MCF 10A (cell line): ENCODE results near the gene AGXT. TPM values are rescaled to one million over a fixed set of nuclear protein-coding genes. Genes with fewer than 3 reads are reported as not detected.

Source experiments
- BruUV-seq: library from RNA; stranded (reverse); fragments of 400-500 nt; replicated peaks from 2 replicates; lab custom pipeline; 2021; lab: Mats Ljungman, UMichigan
- CTCF ChIA-PET: fragments of 300-600 bp; sonication (Branson Sonifier 250); formaldehyde crosslinking; extraction: SDS; loops from one replicate; lab custom pipeline; 2021; ENCODE audit warnings: antibody characterized with exemption, inconsistent platforms; lab: Yijun Ruan, JAX
- POLR2A ChIA-PET: fragments of 300-600, 350-650 bp; sonication (Branson Sonifier 250); formaldehyde crosslinking; extraction: SDS; loops from one replicate; lab custom pipeline; 2020; ENCODE audit warnings: antibody characterized with exemption, inconsistent platforms; lab: Yijun Ruan, JAX
- DNase-seq: peaks from one replicate; pipeline ENCODE4 v3.0.0-alpha.2; 2018; ENCODE audit not compliant: unreplicated experiment
- H3K27ac Mint-ChIP-seq: one replicate; pipeline ENCODE4 v1.8.0; 2022; ENCODE audit warnings: mild to moderate bottlenecking, low read depth, mixed read lengths; ENCODE audit not compliant: unreplicated experiment
- H3K27me3 Mint-ChIP-seq: one replicate; pipeline ENCODE4 v1.8.0; 2022; ENCODE audit warnings: mixed read lengths; ENCODE audit not compliant: insufficient read depth, unreplicated experiment
- H3K36me3 Mint-ChIP-seq: one replicate; pipeline ENCODE4 v1.8.0; 2022; ENCODE audit warnings: mild to moderate bottlenecking, moderate library complexity, mixed read lengths; ENCODE audit not compliant: insufficient read depth, unreplicated experiment
- H3K4me1 Mint-ChIP-seq: one replicate; pipeline ENCODE4 v1.8.0; 2022; ENCODE audit warnings: mixed read lengths; ENCODE audit not compliant: insufficient read depth, unreplicated experiment
- H3K4me3 Mint-ChIP-seq: one replicate; pipeline ENCODE4 v1.8.0; 2022; ENCODE audit warnings: mild to moderate bottlenecking, moderate library complexity, mixed read lengths; ENCODE audit not compliant: unreplicated experiment
- H3K9me3 Mint-ChIP-seq: one replicate; pipeline ENCODE4 v1.8.0; 2022; ENCODE audit warnings: mixed read lengths; ENCODE audit not compliant: unreplicated experiment
- CTCF ChIP-seq: fragments of 200-600 bp; IDR thresholded peaks from one replicate; pipeline ENCODE4 v1.8.0; 2022; ENCODE audit warnings: antibody characterized with exemption, mild to moderate bottlenecking; ENCODE audit not compliant: unreplicated experiment
- intact Hi-C: fragments of 100-400 bp; cut with micrococcal nuclease; formaldehyde crosslinking; loops from 2 replicates; pipeline ENCODE4 v1.14.1; 2022
- total RNA-seq: library from RNA; stranded (reverse); gene quantifications from 2 replicates; pipeline ENCODE4 v1.2.3, GENCODE V29; 2022

AGXT gene
- total RNA-seq, 1 experiment from 2014 or later = not detected

DNA sequence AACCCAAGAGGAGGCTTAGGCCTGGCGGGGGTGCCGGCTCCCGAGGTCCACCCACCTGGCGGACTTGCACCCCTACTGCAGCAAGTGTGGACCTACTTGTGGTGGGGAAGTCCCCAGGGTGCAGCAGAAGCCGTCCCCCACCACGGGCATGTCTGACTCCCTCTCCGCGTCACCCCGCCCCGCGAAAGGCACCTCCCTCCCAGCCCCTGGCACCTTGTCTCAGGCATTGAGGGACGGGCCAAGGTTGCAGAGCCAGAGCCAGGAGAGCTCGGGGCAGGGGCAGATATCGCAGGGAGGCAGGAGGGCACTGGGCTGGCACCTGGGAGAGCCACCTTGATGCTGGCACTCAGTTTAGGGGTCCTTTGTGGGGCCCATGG is 56.6 kb downstream of the AGXT start:
- ChIA-PET POLR2A (no interaction called here), CTCF (interaction anchor here (0.6 kb wide), 1 partner anchor 74 kb away, joined by 3 read pairs; no protein-coding TSS in a partner anchor)
- Mint-ChIP-seq H3K27ac (no peak overlapping the region), H3K27me3 (peaks cover 17% of the 10 kb centered on the region), H3K36me3 (no peaks in the 10 kb centered on the region), H3K4me3 (no peak overlapping the region), H3K9me3 (no peaks in the 10 kb centered on the region), H3K4me1 (peaks cover 8% of the 10 kb centered on the region)
- no peak for DNase-seq
- no peak for TF ChIP-seq CTCF
- intact Hi-C loops = no loop called here
- no TSS peak for BruUV-seq

DNA sequence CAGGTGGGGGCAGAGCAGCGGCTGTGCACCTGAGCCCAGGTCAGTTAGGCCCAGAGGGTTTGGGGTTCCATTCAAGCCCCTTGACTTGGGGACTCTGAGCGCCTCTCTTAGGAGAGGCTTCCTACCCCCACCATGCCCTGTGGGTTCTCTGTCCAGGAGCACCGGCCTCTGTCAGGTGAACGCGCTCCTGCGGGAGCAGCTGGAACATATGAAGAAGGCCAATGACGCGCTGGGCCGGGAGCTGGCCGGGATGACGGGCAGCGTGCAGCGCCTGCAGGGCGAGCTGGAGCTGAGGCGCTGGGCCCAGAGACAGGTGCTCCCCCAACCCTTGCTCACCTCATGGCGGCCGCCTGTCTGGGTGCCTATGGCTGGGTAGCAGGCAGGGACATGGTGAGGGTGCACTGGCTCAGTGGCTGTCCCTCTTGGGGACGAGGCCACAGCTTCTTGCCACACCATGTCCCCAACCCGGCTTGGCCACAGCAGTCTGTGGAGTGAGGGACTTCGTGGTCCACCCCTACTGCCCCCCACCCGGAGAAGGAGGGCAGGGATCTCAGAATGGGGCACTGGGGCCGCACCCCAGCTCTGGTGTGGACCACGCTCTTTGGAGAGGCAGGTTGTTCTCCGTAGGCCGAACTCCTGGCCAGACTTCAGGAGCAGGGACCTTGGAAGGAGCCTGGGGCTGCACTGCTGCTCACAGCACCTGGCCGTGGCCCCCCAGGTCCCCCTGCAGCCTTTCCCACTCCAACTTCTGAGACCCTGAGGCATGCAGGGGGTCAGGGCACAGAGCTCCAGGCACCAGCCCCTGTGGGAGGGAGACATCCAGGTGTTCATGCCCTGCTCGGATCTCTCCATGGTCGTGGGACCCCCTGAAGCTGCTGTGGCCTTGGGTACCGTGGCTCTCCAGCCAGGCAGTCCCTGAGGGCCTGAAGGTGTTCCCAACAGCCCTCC is 57.2 kb downstream of the AGXT start:
- Mint-ChIP-seq H3K36me3 (no peaks in the 10 kb centered on the region), H3K9me3 (no peaks in the 10 kb centered on the region), H3K4me3 (no peak overlapping the region), H3K27me3 (peaks cover 17% of the 10 kb centered on the region), H3K4me1 (peaks cover 8% of the 10 kb centered on the region), H3K27ac (no peak overlapping the region)
- ChIA-PET POLR2A (no interaction called here), CTCF (interaction anchor here (0.6 to 1.8 kb wide), 3 partner anchors 12 to 85 kb away, joined by 3 to 5 read pairs (median 4); no protein-coding TSS in a partner anchor)
- no TSS peak for BruUV-seq
- TF ChIP-seq CTCF = no peak
- intact Hi-C loops = no loop called here
- DNase-seq = no peak

GRCh38 chr2:240926516-240927389 is 58.1 kb downstream of the AGXT start:
- H3K9me3 Mint-ChIP-seq = no peaks in the 10 kb centered on the region
- H3K36me3 Mint-ChIP-seq = no peaks in the 10 kb centered on the region
- BruUV-seq = no TSS peak
- no peaks in the 10 kb centered on the region for H3K4me1 Mint-ChIP-seq
- ChIA-PET POLR2A (no interaction called here), CTCF (interaction anchor here (1.8 kb wide), 1 partner anchor 86 kb away, joined by 4 read pairs; no protein-coding TSS in a partner anchor)
- no peak overlapping the region for H3K27ac Mint-ChIP-seq
- no peak for DNase-seq
- no peak overlapping the region for H3K4me3 Mint-ChIP-seq
- TF ChIP-seq CTCF = no peak
- peaks cover 17% of the 10 kb centered on the region for H3K27me3 Mint-ChIP-seq
- intact Hi-C loops = no loop called here

DNA sequence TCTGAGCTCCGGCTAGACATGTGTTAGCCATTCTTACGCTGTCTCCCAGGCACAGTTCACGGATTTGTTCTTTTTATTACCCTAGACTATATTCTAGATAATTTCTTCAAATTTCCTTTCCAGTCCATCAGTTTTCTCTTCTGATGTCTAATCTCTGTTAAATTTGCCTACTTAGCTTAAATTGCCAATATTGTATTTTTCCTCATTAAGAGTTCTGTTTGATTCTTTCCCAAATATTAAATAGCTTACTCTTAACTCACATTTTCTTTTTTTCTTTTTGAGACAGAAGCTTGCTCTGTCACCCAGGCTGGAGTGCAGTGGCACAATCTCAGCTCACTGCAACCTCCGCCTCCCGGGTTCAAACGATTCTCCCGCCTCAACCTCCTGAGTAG is 58.8 kb downstream of the AGXT start:
- intact Hi-C loops = no loop called here
- TF ChIP-seq CTCF = no peak
- BruUV-seq = no TSS peak
- DNase-seq = no peak
- Mint-ChIP-seq H3K27ac (no peak overlapping the region), H3K27me3 (peaks cover 17% of the 10 kb centered on the region), H3K9me3 (no peaks in the 10 kb centered on the region), H3K36me3 (no peaks in the 10 kb centered on the region), H3K4me1 (no peaks in the 10 kb centered on the region), H3K4me3 (no peak overlapping the region)
- POLR2A ChIA-PET = no interaction called here
- CTCF ChIA-PET = interaction anchor here (0.6 to 1.8 kb wide), 2 partner anchors 87 to 222 kb away, joined by 3 to 4 read pairs; partner anchors contain the start of gene PASK
